OCI-LY3 (cell line): ENCODE measurements around the gene UPF1.

Source experiments
- H2AFZ ChIP-seq: fragments of 200-600, 300-600 bp; shearing (Covaris generic); 2 replicates; pipeline ENCODE4 v1.6.0; 2014; ENCODE audit warnings: antibody characterized with exemption, low read depth, low read length
- H3K27ac ChIP-seq: fragments of 200-600, 300-600 bp; sonication (generic); 2 replicates; pipeline ENCODE4 v1.5.1; 2014; ENCODE audit warnings: mild to moderate bottlenecking, low read length, moderate library complexity, mixed read lengths
- H3K27me3 ChIP-seq: fragments of 200-600, 300-600 bp; sonication (generic); 2 replicates; pipeline ENCODE4 v1.6.1; 2014; ENCODE audit warnings: low read depth, low read length, mixed read lengths
- H3K36me3 ChIP-seq: fragments of 200-600, 300-600 bp; sonication (generic); replicated peaks from 2 replicates; pipeline ENCODE3; 2014; ENCODE audit warnings: low read depth, low read length, mixed read lengths
- H3K4me1 ChIP-seq: fragments of 300-600, 200-600 bp; sonication (generic); 2 replicates; pipeline ENCODE4 v1.6.1; 2014; ENCODE audit warnings: low read length, mixed read lengths
- H3K4me2 ChIP-seq: fragments of 200-600, 300-600 bp; sonication (generic); 2 replicates; pipeline ENCODE4 v1.6.1; 2014; ENCODE audit warnings: low read length, mixed read lengths
- H3K4me3 ChIP-seq: fragments of 300-600, 200-600 bp; sonication (generic); 2 replicates; pipeline ENCODE4 v1.5.1; 2014; ENCODE audit warnings: antibody characterized with exemption, mild to moderate bottlenecking, low read length, moderate library complexity
- H3K79me2 ChIP-seq: fragments of 300-600, 200-600 bp; shearing (Covaris generic); 2 replicates; pipeline ENCODE4 v1.6.1; 2014; ENCODE audit warnings: mild to moderate bottlenecking, low read length, mixed read lengths
- H3K9ac ChIP-seq: fragments of 300-600, 200-600 bp; shearing (Covaris generic); 2 replicates; pipeline ENCODE4 v1.6.0; 2014; ENCODE audit warnings: mild to moderate bottlenecking, low read length, moderate library complexity
- H3K9me3 ChIP-seq: fragments of 200-600, 300-600 bp; shearing (Covaris generic); 2 replicates; pipeline ENCODE4 v1.6.1; 2014; ENCODE audit warnings: low read length, mixed read lengths; ENCODE audit not compliant: insufficient read depth
- H4K20me1 ChIP-seq: fragments of 200-600, 300-600 bp; sonication (generic); 2 replicates; pipeline ENCODE4 v1.6.1; 2016; ENCODE audit warnings: low read length, mixed read lengths; ENCODE audit not compliant: insufficient read depth
- EZH2phosphoT487 ChIP-seq: fragments of 200-600 bp; shearing (Covaris generic); IDR thresholded peaks from 2 replicates; pipeline ENCODE4 v1.6.1; 2018; ENCODE audit warnings: antibody characterized with exemption, mixed run types, low read depth
- TF ChIP-seq, protein P1 (sequence below): fragments of 200-600, 300-600 bp; sonication (generic); IDR thresholded peaks from 2 replicates; pipeline ENCODE4 v1.5.1; 2014; ENCODE audit warnings: antibody characterized with exemption, low read length, low read depth

Gene UPF1

DNA sequence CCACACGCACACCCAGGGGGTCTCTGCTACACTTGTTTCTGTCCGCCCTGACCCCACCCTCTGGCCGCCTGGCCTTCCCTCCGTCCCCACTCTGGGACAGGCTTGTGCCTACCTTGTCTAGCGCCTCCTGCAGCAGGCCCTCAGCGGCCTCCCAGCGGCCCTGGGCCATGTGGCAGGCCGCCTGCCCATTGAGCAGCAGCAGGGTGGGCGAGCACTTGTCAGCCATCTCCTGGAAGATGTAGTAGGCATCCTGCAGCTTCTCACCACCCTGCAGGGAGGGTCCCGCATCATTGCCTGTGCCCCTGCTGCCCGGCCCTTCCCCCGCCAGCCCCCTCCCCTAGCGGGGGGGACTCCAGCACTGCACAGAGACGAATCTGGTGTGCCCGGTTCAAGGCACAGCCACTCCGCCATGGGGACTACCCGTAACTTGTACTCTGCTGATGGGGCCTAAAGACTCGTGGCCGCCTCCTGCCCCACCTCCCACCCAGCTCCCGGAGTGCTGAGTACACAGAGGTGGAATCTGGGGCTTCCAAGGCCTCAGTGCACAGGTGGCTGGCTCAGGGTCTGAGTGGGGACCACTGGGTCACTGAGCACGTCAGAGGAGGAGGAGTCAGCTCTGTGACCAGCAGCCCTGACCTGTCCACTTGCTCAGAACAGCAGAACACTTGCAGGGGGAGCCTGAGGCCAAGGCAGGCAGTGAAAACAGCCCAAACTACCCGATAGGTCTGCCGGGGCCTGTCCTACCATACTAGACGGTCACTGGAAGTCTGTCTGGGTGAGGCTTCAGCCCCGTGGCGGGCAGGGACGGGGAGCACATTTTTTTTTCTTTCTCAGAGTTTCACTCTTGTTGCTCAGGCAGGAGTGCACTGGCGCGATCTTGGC, 71.6 kb downstream of the UPF1 start:
- Histone ChIP-seq H3K4me1 (no peaks in the 10 kb centered on the region), H3K9ac (no peak overlapping the region), H3K79me2 (no peaks in the 10 kb centered on the region), H3K4me3 (no peak overlapping the region), H4K20me1 (peaks cover 3% of the 10 kb centered on the region), H3K9me3 (no peaks in the 10 kb centered on the region), H3K36me3 (peaks cover 27% of the 10 kb centered on the region), H2AFZ (no peak overlapping the region), H3K4me2 (no peak overlapping the region), H3K27me3 (no peaks in the 10 kb centered on the region), H3K27ac (no peak overlapping the region)
- TF ChIP-seq, protein P1, sequence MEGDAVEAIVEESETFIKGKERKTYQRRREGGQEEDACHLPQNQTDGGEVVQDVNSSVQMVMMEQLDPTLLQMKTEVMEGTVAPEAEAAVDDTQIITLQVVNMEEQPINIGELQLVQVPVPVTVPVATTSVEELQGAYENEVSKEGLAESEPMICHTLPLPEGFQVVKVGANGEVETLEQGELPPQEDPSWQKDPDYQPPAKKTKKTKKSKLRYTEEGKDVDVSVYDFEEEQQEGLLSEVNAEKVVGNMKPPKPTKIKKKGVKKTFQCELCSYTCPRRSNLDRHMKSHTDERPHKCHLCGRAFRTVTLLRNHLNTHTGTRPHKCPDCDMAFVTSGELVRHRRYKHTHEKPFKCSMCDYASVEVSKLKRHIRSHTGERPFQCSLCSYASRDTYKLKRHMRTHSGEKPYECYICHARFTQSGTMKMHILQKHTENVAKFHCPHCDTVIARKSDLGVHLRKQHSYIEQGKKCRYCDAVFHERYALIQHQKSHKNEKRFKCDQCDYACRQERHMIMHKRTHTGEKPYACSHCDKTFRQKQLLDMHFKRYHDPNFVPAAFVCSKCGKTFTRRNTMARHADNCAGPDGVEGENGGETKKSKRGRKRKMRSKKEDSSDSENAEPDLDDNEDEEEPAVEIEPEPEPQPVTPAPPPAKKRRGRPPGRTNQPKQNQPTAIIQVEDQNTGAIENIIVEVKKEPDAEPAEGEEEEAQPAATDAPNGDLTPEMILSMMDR, result no peak
- no peak for TF ChIP-seq EZH2phosphoT487

DNA sequence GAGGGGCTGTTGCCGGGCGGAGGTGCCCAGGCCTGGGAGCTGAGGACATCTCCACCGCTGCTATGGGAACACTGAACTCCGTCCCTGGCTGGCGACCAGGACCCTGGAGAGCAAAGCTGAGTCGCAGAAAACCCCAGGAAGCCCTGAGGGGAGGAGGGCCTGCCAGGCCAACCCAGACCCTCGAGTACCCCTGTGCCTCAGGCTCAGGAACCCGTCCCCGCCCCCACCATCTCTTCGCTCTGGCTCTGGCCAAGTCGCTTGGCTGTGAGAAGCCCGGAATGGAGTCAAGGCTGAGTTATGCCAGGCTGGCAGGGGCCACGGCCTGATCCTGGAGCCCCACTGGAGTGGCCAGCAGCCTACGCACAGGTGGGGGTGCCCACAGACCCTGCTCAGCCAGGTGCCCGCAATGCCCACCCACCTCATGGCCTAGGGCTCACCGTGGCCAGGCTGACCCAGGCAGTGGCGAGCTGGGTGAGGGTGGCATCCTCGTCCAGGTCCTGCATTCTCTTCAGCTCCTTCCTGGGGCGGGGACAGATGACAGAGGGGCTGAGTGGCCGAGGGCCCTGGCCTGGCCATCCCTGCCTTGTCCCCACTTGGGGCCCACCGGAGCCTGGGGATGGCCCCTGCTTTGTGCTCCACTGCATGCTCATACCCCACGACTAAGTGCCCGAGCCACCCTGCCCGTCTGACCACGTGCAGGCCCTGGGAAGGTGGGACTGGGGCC, 72.7 kb downstream of the UPF1 start:
- Histone ChIP-seq H3K27me3 (no peaks in the 10 kb centered on the region), H3K9ac (no peak overlapping the region), H2AFZ (no peak overlapping the region), H3K4me3 (no peak overlapping the region), H3K27ac (no peak overlapping the region), H3K4me1 (no peaks in the 10 kb centered on the region), H3K9me3 (no peaks in the 10 kb centered on the region), H3K36me3 (peaks cover 25% of the 10 kb centered on the region), H4K20me1 (peaks cover 3% of the 10 kb centered on the region), H3K79me2 (no peaks in the 10 kb centered on the region), H3K4me2 (no peak overlapping the region)
- no peak for TF ChIP-seq EZH2phosphoT487
- TF ChIP-seq, protein P1, result no peak

DNA sequence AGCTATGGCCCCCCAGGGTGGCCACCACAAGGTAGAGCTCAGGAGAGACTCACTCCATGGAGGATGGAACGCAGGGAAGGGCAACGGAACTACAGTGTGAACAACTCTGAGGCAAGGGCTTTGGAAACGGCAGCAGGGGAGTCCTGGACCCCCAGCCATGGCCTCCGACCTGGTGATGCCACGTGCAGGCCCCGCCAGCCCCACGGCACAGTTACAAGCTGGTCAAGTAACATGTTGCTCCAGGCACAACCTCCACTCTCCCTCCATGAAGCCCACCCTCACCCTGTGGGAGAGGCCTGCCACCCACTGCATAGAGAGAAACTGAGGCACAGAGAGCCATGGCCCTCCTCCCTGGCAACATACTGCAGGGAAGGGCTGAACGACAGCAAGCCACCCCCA, 73.3 kb downstream of the UPF1 start:
- Histone ChIP-seq H3K9me3 (no peaks in the 10 kb centered on the region), H2AFZ (no peak overlapping the region), H3K4me1 (no peaks in the 10 kb centered on the region), H3K36me3 (peaks cover 25% of the 10 kb centered on the region), H3K79me2 (no peaks in the 10 kb centered on the region), H3K27me3 (no peaks in the 10 kb centered on the region), H4K20me1 (peaks cover 3% of the 10 kb centered on the region), H3K9ac (no peak overlapping the region), H3K27ac (no peak overlapping the region), H3K4me2 (no peak overlapping the region), H3K4me3 (no peak overlapping the region)
- no peak for TF ChIP-seq EZH2phosphoT487
- TF ChIP-seq, protein P1, result no peak

DNA sequence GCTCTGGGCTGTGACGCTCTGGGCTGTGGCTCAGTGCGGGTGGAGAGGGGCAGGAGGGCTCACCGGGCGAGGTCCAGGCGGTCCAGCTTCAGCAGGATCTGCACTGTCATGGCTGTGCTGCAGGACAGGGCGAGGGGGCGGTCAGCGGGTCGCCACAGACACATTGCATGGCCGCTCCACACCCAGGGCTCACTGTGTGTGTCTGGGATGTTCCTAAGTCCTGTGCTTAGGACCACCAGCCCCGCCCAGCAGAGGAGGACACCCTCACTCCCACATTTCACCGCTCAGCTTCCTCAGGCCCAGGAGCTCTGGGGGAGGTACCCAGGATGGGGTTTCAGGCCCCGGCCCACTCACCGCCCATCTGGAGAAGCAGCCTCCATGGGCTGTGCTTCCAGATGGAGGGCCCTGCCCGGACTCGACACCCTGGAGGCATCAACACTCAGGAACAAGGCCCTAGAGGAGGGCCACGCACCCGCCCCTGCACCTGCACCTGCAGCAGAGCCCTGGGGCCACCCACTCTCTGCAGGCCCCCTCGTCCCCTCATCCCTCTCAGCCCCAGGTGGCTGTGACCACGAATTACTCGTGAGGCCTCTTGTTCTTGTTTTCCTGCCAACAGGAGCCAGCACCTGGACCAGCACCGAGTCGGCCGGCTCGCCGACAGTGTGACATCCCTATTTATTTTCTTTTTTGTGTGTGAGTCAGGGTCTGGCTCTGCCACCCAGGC, 73.9 kb downstream of the UPF1 start:
- Histone ChIP-seq H3K4me1 (no peaks in the 10 kb centered on the region), H2AFZ (no peak overlapping the region), H3K27me3 (no peaks in the 10 kb centered on the region), H3K27ac (no peak overlapping the region), H3K4me3 (no peak overlapping the region), H3K9me3 (no peaks in the 10 kb centered on the region), H3K4me2 (no peak overlapping the region), H3K36me3 (peaks cover 27% of the 10 kb centered on the region), H3K9ac (no peak overlapping the region), H4K20me1 (peaks cover 3% of the 10 kb centered on the region), H3K79me2 (no peaks in the 10 kb centered on the region)
- TF ChIP-seq, protein P1, result no peak
- TF ChIP-seq EZH2phosphoT487, result no peak
